ENCODE results near the gene USP26. TPM values are rescaled to one million over a fixed set of nuclear protein-coding genes. Genes with fewer than 3 reads are reported as not detected.
A peak's percentile ranks its signal among the peaks of the same experiment; 100 is the strongest.

Gene USP26
- total RNA-seq, 2 experiments from 2014 or later: not detected

DNA sequence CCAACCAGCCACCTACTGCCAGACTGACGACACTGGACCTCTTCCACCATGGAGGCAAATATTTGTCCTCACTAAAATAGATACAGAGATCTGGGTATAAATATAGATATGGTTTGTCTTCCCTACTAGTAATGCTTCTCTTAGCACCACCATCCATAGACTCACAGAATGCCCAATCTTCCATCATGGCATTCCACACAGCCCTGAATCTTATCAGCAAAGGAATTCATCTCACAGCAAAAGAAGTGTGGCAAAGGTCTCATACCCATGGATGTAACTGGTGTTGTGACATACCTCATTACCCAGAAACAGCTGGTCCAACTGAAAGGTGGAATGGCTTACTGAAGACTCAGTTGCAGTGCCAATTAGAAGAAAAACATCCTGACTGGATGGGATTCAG is 91.3 kb downstream of the USP26 start:
- no peak for TF ChIP-seq EZH2phosphoT487 (IDR thresholded peaks at IDR 0.05; ENCODE audit: borderline replicate concordance, low read depth, low read length)
- no peak for TF ChIP-seq CTCF (conservative IDR thresholded peaks at IDR 0.05; ENCODE audit: low read length)
- Histone ChIP-seq H2AFZ (ENCODE audit: low read length) (no peak overlapping the region), H3K4me2 (ENCODE audit: low read length) (no peak overlapping the region), H3K36me3 (ENCODE audit: insufficient read depth, low read length) (no peaks in the 10 kb centered on the region), H3K9me2 (ENCODE audit: insufficient read depth, low read length) (no peaks in the 10 kb centered on the region), H3K4me3 (ENCODE audit: low read depth, low read length, poor library complexity, severe bottlenecking) (no peak overlapping the region), H3K79me2 (ENCODE audit: insufficient read depth, low read depth, low read length) (no peaks in the 10 kb centered on the region), H3K4me1 (ENCODE audit: insufficient read depth, low read length, poor library complexity, severe bottlenecking) (no peaks in the 10 kb centered on the region), H3K9me3 (ENCODE audit: low read length) (no peaks in the 10 kb centered on the region), H4K20me1 (ENCODE audit: insufficient read depth, low read length) (no peaks in the 10 kb centered on the region), H3K27ac (ENCODE audit: low read depth, low read length, poor library complexity, severe bottlenecking) (no peak overlapping the region)
- no peak for DNase-seq (ENCODE audit: low spot score)
- intact Hi-C loops (cut with micrococcal nuclease; ENCODE audit: unreplicated experiment): no loop called here
- ChIA-PET POLR2A (no interaction called here), CTCF (ENCODE audit: unreplicated experiment) (no interaction called here)
- BruUV-seq (replicated peaks): no TSS peak

DNA sequence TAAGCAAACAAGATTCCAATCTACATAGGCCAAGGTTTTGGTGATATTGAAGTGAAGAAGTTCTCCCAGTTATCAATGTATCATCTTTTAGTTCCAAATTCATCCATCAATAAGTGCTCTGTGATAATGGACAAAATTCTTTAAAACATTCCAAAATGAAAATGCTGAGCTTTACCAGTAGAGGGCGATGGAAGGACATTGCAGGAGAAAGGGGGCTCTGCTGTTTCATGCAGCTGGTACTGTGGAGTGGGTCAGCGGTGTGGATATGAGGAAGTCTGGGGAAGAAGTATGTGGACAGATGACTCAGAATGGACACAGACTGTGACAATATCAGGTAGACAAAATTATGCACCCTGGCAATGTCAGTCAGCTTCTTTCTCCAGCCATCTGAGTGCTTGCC is 91.9 kb downstream of the USP26 start:
- no peaks in the 10 kb centered on the region for H3K9me3 ChIP-seq (ENCODE audit: low read length)
- no peaks in the 10 kb centered on the region for H3K4me1 ChIP-seq (ENCODE audit: insufficient read depth, low read length, poor library complexity, severe bottlenecking)
- no peak overlapping the region for H3K27ac ChIP-seq (ENCODE audit: low read depth, low read length, poor library complexity, severe bottlenecking)
- no TSS peak for BruUV-seq (replicated peaks)
- H3K4me2 ChIP-seq (ENCODE audit: low read length): no peak overlapping the region
- ChIA-PET CTCF (ENCODE audit: unreplicated experiment) (no interaction called here), POLR2A (interaction anchor here (0.6 kb wide), 1 partner anchor 134 kb away, joined by 4 read pairs; no protein-coding TSS in a partner anchor)
- H4K20me1 ChIP-seq (ENCODE audit: insufficient read depth, low read length): no peaks in the 10 kb centered on the region
- no peak overlapping the region for H2AFZ ChIP-seq (ENCODE audit: low read length)
- H3K4me3 ChIP-seq (ENCODE audit: low read depth, low read length, poor library complexity, severe bottlenecking): no peak overlapping the region
- peak; percentile 74 for TF ChIP-seq CTCF (conservative IDR thresholded peaks at IDR 0.05; ENCODE audit: low read length)
- TF ChIP-seq EZH2phosphoT487 (IDR thresholded peaks at IDR 0.05; ENCODE audit: borderline replicate concordance, low read depth, low read length): no peak
- no peaks in the 10 kb centered on the region for H3K79me2 ChIP-seq (ENCODE audit: insufficient read depth, low read depth, low read length)
- peak; percentile 1 for DNase-seq (ENCODE audit: low spot score)
- H3K9me2 ChIP-seq (ENCODE audit: insufficient read depth, low read length): no peaks in the 10 kb centered on the region
- intact Hi-C loops (cut with micrococcal nuclease; ENCODE audit: unreplicated experiment): no loop called here
- no peaks in the 10 kb centered on the region for H3K36me3 ChIP-seq (ENCODE audit: insufficient read depth, low read length)

DNA sequence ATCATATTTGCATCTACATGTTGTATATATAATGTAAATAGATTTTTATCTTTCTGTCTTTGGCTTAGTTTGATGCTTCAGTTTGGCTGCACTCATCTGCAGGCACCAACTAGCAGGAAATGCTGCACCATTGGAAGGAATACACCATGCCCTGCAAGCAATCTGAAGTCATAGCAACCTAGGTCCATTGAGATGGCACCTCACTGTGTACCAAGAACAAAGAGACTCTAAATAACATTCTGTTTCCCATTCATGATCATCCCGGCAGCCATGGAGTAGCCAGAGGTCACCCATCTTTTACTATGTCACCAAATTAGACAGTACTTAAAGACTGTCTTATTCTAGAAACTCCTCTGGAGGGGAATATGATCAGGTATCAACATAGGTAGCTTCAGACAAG is 97.7 kb downstream of the USP26 start:
- Histone ChIP-seq H3K4me3 (ENCODE audit: low read depth, low read length, poor library complexity, severe bottlenecking) (no peak overlapping the region), H3K4me2 (ENCODE audit: low read length) (no peak overlapping the region), H3K36me3 (ENCODE audit: insufficient read depth, low read length) (no peaks in the 10 kb centered on the region), H3K4me1 (ENCODE audit: insufficient read depth, low read length, poor library complexity, severe bottlenecking) (no peaks in the 10 kb centered on the region), H3K79me2 (ENCODE audit: insufficient read depth, low read depth, low read length) (no peaks in the 10 kb centered on the region), H3K9me3 (ENCODE audit: low read length) (no peaks in the 10 kb centered on the region), H3K9me2 (ENCODE audit: insufficient read depth, low read length) (no peaks in the 10 kb centered on the region), H2AFZ (ENCODE audit: low read length) (no peak overlapping the region), H3K27ac (ENCODE audit: low read depth, low read length, poor library complexity, severe bottlenecking) (no peak overlapping the region), H4K20me1 (ENCODE audit: insufficient read depth, low read length) (no peaks in the 10 kb centered on the region)
- no TSS peak for BruUV-seq (replicated peaks)
- TF ChIP-seq EZH2phosphoT487 (IDR thresholded peaks at IDR 0.05; ENCODE audit: borderline replicate concordance, low read depth, low read length) (no peak), CTCF (conservative IDR thresholded peaks at IDR 0.05; ENCODE audit: low read length) (no peak)
- ChIA-PET CTCF (ENCODE audit: unreplicated experiment) (no interaction called here), POLR2A (no interaction called here)
- no peak for DNase-seq (ENCODE audit: low spot score)
- intact Hi-C loops (cut with micrococcal nuclease; ENCODE audit: unreplicated experiment): no loop called here

All from OCI-LY7 (cell line).